ENCODE data around the gene FHIT.
"Not testable (repeated sequence)": the region's sequence is repeated elsewhere in the genome, so short reads cannot be mapped to it uniquely, and the experiment has no call there.

FHIT gene

GRCh38 chr3:60912876-60913275 lies 338.4 kb downstream of the FHIT start:
- DNase-seq, result no peak

- DNase-seq, result no peak
Measured at GRCh38 chr3:60912142-60912541, 339.1 kb downstream of the FHIT start.

- no peak for DNase-seq
Measured at GRCh38 chr3:60909526-60909925, 341.7 kb downstream of the FHIT start.

GRCh38 chr3:60906283-60906682 lies 345.0 kb downstream of the FHIT start:
- DNase-seq, result no peak

GRCh38 chr3:60898321-60898720 lies 352.9 kb downstream of the FHIT start:
- DNase-seq, result no peak

- no peak for DNase-seq
Measured at GRCh38 chr3:60893946-60894345, 357.3 kb downstream of the FHIT start.

GRCh38 chr3:60890226-60890625 lies 361.0 kb downstream of the FHIT start:
- DNase-seq, result no peak

GRCh38 chr3:60888952-60889351 lies 362.3 kb downstream of the FHIT start:
- not testable (repeated sequence) for DNase-seq

- no peak for DNase-seq
Measured at GRCh38 chr3:60887574-60887973, 363.7 kb downstream of the FHIT start.

GRCh38 chr3:60886518-60886917 lies 364.7 kb downstream of the FHIT start:
- DNase-seq, result no peak

- no peak for DNase-seq
Measured at GRCh38 chr3:60884005-60884404, 367.2 kb downstream of the FHIT start.

- DNase-seq, result no peak
Measured at GRCh38 chr3:60877188-60877587, 374.1 kb downstream of the FHIT start.

GRCh38 chr3:60870396-60870795 lies 380.9 kb downstream of the FHIT start:
- no peak for DNase-seq

GRCh38 chr3:60867200-60867599 lies 384.1 kb downstream of the FHIT start:
- no peak for DNase-seq

- DNase-seq, result no peak
Measured at GRCh38 chr3:60856257-60857046, 394.8 kb downstream of the FHIT start.

- DNase-seq, result no peak
Measured at GRCh38 chr3:60855250-60855649, 396.0 kb downstream of the FHIT start.

- DNase-seq, result no peak
Measured at GRCh38 chr3:60854791-60855190, 396.5 kb downstream of the FHIT start.

GRCh38 chr3:60847791-60848190 lies 403.5 kb downstream of the FHIT start:
- DNase-seq, result no peak

GRCh38 chr3:60844256-60844655 lies 407.0 kb downstream of the FHIT start:
- DNase-seq, result no peak

GRCh38 chr3:60841355-60841754 lies 409.9 kb downstream of the FHIT start:
- no peak for DNase-seq

GRCh38 chr3:60839246-60839645 lies 412.0 kb downstream of the FHIT start:
- no peak for DNase-seq

GRCh38 chr3:60835796-60836195 lies 415.5 kb downstream of the FHIT start:
- DNase-seq, result no peak

GRCh38 chr3:60829058-60829457 lies 422.2 kb downstream of the FHIT start:
- no peak for DNase-seq

- no peak for DNase-seq
Measured at GRCh38 chr3:60827666-60828065, 423.6 kb downstream of the FHIT start.

- DNase-seq, result no peak
Measured at GRCh38 chr3:60826511-60826910, 424.7 kb downstream of the FHIT start.

Data from DMS 273 treated with DMSO at 0.1 percent for 48 hours (cell line).